ENCODE data around the gene PLEKHG3. TPM values are rescaled to one million over a fixed set of nuclear protein-coding genes. Genes with fewer than 3 reads are reported as not detected.
"Not testable (repeated sequence)": the region's sequence is repeated elsewhere in the genome, so short reads cannot be mapped to it uniquely, and the experiment has no call there.

Gene PLEKHG3
- total RNA-seq, 1 experiment from 2014 or later = 13.8 TPM

- no peak for DNase-seq (ENCODE audit: low read depth)
Observed at GRCh38 chr14:64688031-64688430, 16.2 kb upstream of the PLEKHG3 start.

- no peak for DNase-seq (ENCODE audit: low read depth)
Observed at GRCh38 chr14:64688811-64689281, 15.4 kb upstream of the PLEKHG3 start.

- DNase-seq (ENCODE audit: low read depth) = no peak
Observed at GRCh38 chr14:64689289-64689688, 14.9 kb upstream of the PLEKHG3 start.

- not testable (repeated sequence) for DNase-seq (ENCODE audit: low read depth)
Observed at GRCh38 chr14:64690607-64691006, 13.6 kb upstream of the PLEKHG3 start.

GRCh38 chr14:64691376-64691775, 12.8 kb upstream of the PLEKHG3 start:
- DNase-seq (ENCODE audit: low read depth) = no peak

GRCh38 chr14:64692189-64692985, 11.8 kb upstream of the PLEKHG3 start:
- DNase-seq (ENCODE audit: low read depth) = peak; percentile 13

- no peak for DNase-seq (ENCODE audit: low read depth)
Observed at GRCh38 chr14:64692986-64693809, 11.0 kb upstream of the PLEKHG3 start.

- DNase-seq (ENCODE audit: low read depth) = no peak
Observed at GRCh38 chr14:64693810-64694165, 10.4 kb upstream of the PLEKHG3 start.

GRCh38 chr14:64695071-64695470, 9.2 kb upstream of the PLEKHG3 start:
- DNase-seq (ENCODE audit: low read depth) = no peak

- DNase-seq (ENCODE audit: low read depth) = no peak
Observed at GRCh38 chr14:64696355-64696857, 7.8 kb upstream of the PLEKHG3 start.

GRCh38 chr14:64698903-64699302, 5.3 kb upstream of the PLEKHG3 start:
- no peak for DNase-seq (ENCODE audit: low read depth)

GRCh38 chr14:64700290-64700689, 3.9 kb upstream of the PLEKHG3 start:
- no peak for DNase-seq (ENCODE audit: low read depth)

- DNase-seq (ENCODE audit: low read depth) = no peak
Observed at GRCh38 chr14:64700894-64701293, 3.3 kb upstream of the PLEKHG3 start.

GRCh38 chr14:64701660-64702059, 2.6 kb upstream of the PLEKHG3 start:
- no peak for DNase-seq (ENCODE audit: low read depth)

GRCh38 chr14:64702493-64703394, 1.5 kb upstream of the PLEKHG3 start:
- no peak for DNase-seq (ENCODE audit: low read depth)

- no peak for DNase-seq (ENCODE audit: low read depth)
Observed at GRCh38 chr14:64703395-64704142, 655 bp upstream of the PLEKHG3 start.

GRCh38 chr14:64704743-64705380, 638 bp downstream of the PLEKHG3 start:
- no peak for DNase-seq (ENCODE audit: low read depth)

GRCh38 chr14:64705381-64706118, 1.3 kb downstream of the PLEKHG3 start:
- DNase-seq (ENCODE audit: low read depth) = no peak

GRCh38 chr14:64706119-64706592, 1.9 kb downstream of the PLEKHG3 start:
- no peak for DNase-seq (ENCODE audit: low read depth)
